DLD1 (cell line): ENCODE results near the gene MRPS25.

Experiments used
- in situ Hi-C: cut with HindIII; loops from 2 replicates; pipeline ENCODE4 v1.10.0; 2017; ENCODE audit warnings: low sequenced_read_pairs

The MRPS25 gene

GRCh38 chr3:15083252-15083651 lies 18.1 kb upstream of the MRPS25 start:
- in situ Hi-C loops = no loop called here

DNA sequence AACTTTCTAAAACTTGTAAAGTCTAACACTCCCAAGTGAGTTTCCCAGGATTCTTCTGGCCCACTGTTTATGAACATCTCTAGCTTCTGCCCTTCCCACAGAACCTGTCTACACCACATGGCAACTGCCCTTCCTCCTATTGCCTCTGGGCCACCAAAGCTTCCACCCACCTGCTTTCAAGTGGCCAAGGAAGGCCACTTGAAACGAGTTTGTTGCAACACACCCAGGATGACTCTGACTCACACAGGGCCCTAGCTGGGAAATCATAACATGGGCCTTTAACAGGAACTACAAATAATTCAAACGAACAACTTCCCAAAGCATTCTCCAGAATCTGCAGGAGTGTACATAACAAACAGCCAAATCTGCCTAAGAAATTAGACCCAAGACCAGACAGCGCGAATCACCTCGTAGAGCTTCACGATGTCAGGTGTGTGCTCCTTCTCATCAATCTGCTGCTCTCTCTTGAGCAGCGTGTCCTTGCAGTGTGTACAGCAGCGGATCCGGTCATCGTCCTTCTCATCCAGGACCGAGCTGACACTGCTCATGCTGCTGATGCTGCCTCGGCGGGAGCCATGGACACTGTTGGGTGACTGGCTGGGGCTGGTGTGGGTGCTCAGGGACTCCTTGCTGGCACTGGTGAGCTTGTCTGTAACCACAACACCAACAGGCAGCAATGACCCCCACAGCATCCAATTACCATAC lies 17.0 kb upstream of the MRPS25 start:
- in situ Hi-C loops = no loop called here

DNA sequence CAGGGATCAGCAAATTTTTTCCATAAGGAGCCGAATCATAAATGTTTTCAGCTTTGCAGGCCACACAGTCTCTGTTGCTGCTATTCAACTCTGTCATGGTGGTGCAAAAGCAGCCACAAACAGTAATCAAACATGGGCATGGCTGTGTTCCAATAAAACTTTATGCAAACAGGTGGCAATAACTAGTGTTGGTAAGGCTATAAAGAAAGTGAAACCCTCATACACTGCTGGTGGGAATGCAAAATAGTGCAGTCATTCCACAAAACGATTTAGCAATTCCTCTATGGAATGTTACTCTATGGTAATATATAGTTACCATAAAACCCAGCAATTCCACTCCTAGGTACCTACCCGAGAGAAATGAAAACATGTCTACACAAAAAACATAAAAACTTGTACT lies 14.0 kb upstream of the MRPS25 start:
- in situ Hi-C loops = no loop called here

GRCh38 chr3:15074500-15074899 lies 9.4 kb upstream of the MRPS25 start:
- in situ Hi-C loops = no loop called here

DNA sequence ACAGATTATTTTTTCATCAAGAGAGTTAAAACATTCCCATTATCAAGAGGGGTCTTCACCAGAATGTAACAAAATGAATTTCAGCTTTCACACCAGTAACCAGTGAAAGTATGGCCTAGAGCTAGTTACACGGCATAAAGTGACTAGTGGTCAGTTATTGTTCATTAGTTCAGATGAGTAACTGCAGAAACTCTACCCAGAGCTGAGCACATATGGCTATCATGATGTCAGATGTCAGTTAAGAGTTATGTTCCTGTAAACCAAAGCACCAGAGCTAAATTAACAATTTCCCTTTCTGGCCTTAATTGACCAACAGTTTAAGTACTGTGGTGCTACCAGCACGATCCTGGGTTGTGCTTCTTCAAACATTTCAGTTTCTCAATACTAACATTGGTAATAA lies 6.6 kb upstream of the MRPS25 start:
- in situ Hi-C loops = no loop called here

DNA sequence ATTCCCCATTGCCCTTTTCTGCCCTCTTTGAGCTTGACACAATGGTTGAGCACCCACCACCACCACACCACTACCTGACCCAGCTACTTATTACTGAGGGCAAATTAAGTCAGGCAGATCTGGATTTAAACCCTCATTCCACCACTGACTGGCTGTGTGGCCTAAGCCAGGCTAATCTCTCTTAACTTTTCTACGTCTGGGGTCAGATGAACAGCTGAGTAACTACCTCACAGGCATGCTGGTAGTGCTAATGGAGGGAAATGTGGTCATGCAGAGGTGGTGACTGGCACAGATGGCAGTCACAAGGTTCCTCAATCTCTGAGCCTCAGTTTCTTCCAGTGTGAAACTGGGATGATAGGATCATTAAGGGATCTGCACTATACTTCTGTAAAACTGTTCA lies 4.3 kb upstream of the MRPS25 start:
- in situ Hi-C loops = no loop called here

DNA sequence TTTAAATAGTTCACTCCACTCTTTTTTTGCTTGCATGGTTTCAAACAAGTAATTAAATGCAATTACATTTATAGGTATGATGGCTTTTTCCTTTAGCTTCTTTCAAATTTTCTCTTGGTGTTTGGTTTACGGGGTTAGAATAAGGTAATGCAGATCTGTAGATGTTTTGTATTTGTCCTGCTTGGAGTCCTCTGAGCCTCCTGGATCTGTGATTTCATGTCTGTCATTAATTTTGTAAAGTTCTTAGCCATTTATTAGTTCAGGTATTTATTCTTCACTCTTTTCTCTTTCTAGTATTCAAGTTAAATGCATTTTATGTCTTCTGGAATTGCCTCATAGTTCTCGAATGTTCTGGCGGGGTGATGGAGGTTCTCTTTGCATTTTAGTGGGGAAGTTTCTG lies 1.4 kb upstream of the MRPS25 start:
- in situ Hi-C loops = no loop called here

DNA sequence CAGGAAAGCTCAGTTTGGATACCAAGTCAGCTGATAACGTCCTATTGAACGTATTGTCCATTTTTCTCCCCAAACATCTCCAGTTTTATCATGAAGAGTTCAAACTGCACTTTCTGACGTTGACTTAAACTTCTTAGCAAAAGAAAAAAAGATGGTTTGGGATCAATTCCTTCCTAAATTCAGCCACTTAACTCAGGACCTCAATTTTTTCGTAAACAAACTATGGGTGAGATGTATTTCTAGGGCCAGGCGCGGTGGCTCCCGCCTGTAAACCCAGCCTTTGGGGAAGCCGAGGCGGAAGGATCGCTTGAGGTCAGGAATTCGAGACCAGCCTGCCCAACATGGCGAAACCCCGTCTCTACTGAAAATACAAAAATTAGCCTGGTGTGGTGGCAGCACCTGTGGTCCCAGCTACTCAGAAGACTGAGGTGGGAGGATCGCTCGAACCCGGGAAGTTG lies 464 bp upstream of the MRPS25 start:
- in situ Hi-C loops = no loop called here

DNA sequence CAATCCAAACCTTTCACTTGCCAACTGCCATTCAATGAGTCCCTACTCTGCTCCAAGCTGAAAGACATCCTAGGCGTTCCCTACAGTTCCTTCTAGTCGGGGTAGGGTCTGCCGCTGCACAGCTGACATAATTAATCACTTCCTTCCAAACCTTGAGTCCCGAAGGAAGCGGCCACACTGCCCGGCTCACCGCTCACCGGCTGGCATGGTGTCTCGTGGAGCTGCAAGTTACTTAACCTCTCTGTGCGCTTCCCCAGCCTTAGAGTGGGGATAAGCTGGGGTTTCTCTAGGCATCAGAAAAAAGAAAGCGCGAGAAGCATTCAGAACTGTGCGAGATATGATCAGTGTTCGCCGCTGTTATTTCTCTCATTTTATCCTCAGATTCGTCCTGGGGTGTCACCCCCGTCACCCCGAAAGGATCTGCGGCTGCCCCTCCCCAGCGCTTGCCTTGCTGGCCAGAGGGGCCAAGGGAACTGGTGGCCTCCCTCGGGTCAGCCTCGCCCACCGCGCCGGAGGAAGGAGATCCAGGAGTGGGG lies 748 bp downstream of the MRPS25 start:
- in situ Hi-C loops = no loop called here

- in situ Hi-C loops = no loop called here
These were observed 1.3 kb downstream of the MRPS25 start for GRCh38 chr3:15063656-15064286.

GRCh38 chr3:15063238-15063637 lies 1.9 kb downstream of the MRPS25 start:
- in situ Hi-C loops = no loop called here

GRCh38 chr3:15060029-15060428 lies 5.1 kb downstream of the MRPS25 start:
- in situ Hi-C loops = no loop called here

DNA sequence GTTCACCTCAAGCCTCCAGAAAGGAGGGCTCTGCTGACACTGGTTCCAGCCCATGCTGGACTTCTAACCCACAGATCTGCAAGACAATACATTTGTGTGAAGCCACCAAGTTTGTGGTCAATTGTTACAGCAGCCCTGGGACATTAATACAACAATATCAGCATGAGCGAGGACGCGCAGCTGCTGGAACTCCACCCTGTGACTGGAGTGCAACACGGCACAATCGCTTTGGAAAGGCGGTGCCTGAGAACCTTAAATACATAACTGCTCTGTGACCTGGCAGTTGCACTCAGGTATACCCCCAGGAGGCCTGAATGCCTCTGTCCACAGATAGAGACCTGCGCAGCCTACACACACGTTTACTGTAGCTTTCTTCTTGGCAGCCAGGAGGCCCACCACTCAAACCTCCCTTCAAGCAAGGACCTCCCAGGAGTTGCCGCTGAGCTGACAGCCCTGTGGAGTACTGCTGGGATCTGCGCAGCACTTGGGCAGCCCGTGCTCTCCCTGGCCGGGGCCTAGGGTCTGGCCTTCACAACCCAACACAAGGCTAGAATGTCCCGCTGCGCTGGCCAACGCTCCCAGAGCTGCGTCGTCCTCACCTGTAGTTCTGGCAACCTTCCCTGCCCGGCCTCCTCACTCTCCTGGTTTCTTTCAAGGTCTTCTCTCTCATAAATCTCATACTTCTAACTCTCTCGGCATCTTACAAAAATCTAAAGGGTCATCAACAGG lies 8.3 kb downstream of the MRPS25 start:
- in situ Hi-C loops = no loop called here

DNA sequence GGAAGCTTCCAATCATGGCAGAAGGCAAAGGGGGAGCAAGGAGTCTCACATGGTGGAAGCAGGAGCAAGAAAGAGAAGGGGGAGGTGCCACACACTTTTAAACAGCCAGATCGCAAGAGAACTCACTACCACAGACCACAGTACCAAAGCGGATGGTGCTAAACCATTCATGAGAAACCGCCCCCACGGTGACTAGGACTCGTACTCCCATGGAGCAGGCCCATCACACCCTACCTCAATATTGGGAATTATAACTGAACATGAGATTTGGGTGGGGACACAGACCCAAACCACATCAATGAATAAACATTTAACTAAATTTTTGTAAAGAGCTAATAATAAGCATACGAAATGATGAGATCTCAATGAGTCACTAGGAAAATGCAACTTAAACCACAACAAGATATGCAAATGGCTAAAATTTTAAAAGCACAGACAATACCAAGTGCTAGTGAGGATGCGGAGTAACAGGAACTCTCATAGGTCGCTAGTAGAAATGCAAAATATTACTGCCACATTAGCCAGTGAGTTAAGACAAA lies 10.0 kb downstream of the MRPS25 start:
- in situ Hi-C loops = no loop called here

DNA sequence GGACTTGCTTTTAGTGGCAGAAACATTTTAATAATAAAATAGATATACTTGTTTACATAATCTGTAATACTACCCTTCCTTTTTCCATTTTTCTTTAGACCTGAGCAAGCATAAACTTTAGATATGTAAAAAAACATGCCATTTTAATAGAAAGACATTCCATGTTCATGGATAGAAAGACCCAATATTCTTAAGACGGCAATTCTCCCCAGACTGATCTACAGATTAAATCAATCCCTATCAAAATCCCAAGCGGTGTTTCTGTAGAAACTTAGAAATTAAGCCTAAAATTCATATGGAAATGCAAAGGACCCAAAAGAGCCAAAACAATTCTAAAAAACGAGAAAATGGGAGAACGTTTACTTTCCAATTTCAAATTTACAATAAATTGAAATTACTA lies 11.6 kb downstream of the MRPS25 start:
- in situ Hi-C loops = no loop called here

DNA sequence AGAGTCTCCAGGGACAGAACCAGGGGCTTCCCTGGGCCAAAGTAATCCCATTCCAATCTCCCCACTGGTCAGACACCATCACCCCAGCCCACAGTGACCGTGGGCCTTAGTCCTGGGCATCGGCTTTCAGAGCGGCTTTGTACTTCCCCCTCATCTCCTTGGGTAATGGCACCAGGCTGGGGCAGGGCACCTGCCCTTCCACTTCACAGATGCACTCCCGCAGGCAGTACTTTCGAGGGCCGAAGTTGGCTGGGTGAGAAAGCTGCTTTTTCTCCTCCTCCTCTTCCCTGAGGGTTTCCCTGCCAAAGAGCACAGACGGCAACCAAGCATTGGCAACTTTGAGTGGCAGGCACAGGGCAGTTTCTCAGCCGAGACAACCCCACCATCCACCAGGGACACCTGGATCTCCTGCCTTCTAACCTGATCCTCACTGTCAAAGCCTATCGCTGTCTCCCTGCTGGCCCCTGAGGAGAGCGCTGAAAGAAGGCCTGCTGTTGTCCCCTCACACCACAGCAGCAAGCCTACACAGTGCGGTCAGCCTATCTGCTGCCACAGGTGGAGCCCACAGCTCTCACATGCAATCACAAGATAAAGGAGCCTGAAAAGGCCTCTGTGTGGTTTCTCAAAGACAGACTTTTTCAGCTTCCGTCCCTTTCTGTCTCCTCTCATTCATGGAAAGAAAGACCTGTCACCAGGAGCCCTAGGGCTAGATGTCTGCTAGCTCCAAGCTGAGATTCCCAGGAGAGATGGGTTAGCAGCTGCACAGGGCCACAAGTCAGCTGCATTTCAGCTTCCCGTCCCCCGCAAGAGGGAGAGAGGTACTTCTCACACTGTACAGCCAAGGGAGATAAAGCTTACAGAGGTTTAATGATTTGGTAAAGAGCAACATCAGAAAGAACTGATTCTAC lies 12.5 kb downstream of the MRPS25 start:
- in situ Hi-C loops = no loop called here

DNA sequence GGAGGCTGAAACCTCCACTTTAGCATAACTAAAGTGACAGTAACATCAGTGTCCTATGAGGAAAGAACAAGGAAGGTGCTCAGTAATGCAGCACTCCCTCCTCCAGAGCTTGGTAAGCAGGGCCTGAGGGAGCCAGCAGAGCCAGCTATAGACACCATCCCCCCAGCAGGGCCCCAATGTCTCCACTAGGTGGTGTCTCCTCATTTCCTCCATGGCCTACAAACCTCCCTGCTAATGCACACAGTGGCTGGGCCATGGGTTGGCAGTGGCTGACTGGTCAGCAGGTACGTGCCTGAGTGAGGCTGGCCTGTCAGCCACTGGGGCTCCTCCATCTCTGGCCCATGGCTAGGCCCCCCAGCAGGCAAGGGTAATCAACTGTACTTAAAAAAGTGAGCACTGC lies 13.6 kb downstream of the MRPS25 start:
- in situ Hi-C loops = no loop called here

DNA sequence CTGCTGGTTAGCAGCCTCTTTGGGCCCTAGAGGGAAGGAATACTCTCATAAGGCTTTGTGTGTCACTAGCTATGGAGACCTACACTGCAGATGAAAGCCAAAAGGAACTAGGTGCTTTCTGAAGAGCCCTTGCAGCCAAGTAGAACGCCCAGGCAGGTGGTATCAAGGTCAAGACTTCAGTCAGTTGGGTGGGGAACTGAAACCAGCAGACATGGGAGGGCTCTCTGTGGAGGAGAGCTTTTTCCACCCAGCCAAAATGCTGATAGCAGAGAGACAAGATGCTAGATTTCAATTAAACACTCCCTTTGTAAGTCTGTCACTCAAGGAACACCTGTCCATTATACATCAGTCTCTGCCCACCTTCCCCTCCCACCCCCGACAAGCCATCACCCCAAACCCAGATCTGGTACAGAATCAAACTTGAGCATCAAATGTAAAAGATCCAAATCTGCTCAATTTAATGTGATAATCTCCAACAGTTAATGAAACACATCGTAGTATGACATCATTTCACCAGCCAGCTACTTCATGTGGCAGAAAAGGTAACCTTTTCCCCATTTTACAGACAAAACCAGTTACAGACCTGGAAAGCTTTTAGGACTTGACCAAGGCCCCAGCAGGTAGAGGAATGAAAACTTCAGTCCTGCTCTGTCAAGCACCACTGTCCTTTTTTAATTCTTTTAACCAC lies 14.6 kb downstream of the MRPS25 start:
- in situ Hi-C loops = no loop called here

DNA sequence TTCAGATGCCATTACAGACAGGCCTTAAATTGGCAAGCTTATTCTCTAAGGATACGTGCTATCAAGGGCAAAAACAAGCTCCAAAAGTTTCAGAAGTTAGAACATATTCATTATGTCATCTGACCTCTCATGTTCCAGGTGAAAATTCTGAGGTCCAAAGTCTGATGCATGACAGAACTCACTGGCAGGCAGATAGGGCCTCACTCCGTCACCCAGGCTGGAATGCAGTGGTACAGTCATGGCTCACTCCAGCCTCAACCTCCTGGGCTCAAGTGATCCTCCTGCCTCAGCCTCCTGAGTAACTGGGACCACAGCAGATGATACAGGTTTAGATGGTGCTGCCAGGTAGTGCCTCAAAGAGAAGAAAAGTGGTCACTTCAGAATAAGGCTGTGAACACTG lies 15.5 kb downstream of the MRPS25 start:
- in situ Hi-C loops = no loop called here

- in situ Hi-C loops = no loop called here
These were observed 19.4 kb downstream of the MRPS25 start for GRCh38 chr3:15045667-15046066.
